ENCODE measurements around the gene RNF167. TPM values are rescaled to one million over a fixed set of nuclear protein-coding genes. Genes with fewer than 3 reads are reported as not detected.

Gene RNF167
- total and polyA plus RNA-seq, 2 of the 13 experiments (the other 11 are each of a cell fraction or from before 2014, with no cell fraction given) = 44.1 to 45.4 TPM

- TF ChIP-seq ZBTB43 (CRISPR knock-in tag; conservative IDR thresholded peaks at IDR 0.05) (0 out of 2 replicates have a peak, but pooled peaks have one; percentile 40), CC2D1A (CRISPR knock-in tag; IDR thresholded peaks at IDR 0.05) (no peak), KDM5A (IDR thresholded peaks at IDR 0.05; ENCODE audit: borderline replicate concordance, low read length) (no peak), SSRP1 (CRISPR knock-in tag; IDR thresholded peaks at IDR 0.05) (peak; percentile 68; the same call in 1 of the 2 replicates), ZNF788 (CRISPR knock-in tag; IDR thresholded peaks at IDR 0.05; ENCODE audit: borderline replicate concordance) (peak; percentile 68), EZH2 (conservative IDR thresholded peaks at IDR 0.05; ENCODE audit: low read depth, low read length) (no peak), NCOR1 (IDR thresholded peaks at IDR 0.05; ENCODE audit: borderline replicate concordance, low read length) (no peak), USF2 (IDR thresholded peaks at IDR 0.05; ENCODE audit: low read depth, low read length) (no peak), USF2 (CRISPR knock-in tag; IDR thresholded peaks at IDR 0.05; ENCODE audit: borderline replicate concordance) (no peak), ZNF777 (CRISPR knock-in tag; IDR thresholded peaks at IDR 0.05) (peak; percentile 40; the same call in 1 of the 2 replicates), XBP1 (CRISPR knock-in tag; IDR thresholded peaks at IDR 0.05) (no peak), ZBTB2 (CRISPR knock-in tag; IDR thresholded peaks at IDR 0.05; ENCODE audit: low read depth) (no peak), CBX5 (CRISPR knock-in tag; IDR thresholded peaks at IDR 0.05; ENCODE audit: borderline replicate concordance) (peak; percentile 49; the same call in 1 of the 2 replicates), YEATS4 (CRISPR knock-in tag; IDR thresholded peaks at IDR 0.05; ENCODE audit: borderline replicate concordance) (peak; percentile 26; the same call in 1 of the 2 replicates), ZNF335 (CRISPR knock-in tag; IDR thresholded peaks at IDR 0.05) (0 out of 2 replicates have a peak, but pooled peaks have one; percentile 26), ZUFSP (CRISPR knock-in tag; IDR thresholded peaks at IDR 0.05; ENCODE audit: borderline replicate concordance) (no peak), ZNF574 (CRISPR knock-in tag; IDR thresholded peaks at IDR 0.05) (peak; percentile 23; the same call in 1 of the 2 replicates), MAZ (IDR thresholded peaks at IDR 0.05; ENCODE audit: borderline replicate concordance, low read depth, low read length) (no peak; the same call in 1 of the 2 replicates), MAZ (CRISPR knock-in tag; IDR thresholded peaks at IDR 0.05; ENCODE audit: low read depth) (peak; percentile 82; the same call in 1 of the 2 replicates), ZNF333 (CRISPR knock-in tag; IDR thresholded peaks at IDR 0.05; ENCODE audit: borderline replicate concordance) (no peak)
Measured at GRCh38 chr17:4969551-4970173, 29.6 kb downstream of the RNF167 start (continued).

Measured in HepG2 (cell line).